K562 (cell line): ENCODE results near the gene ALCAM. TPM values are rescaled to one million over a fixed set of nuclear protein-coding genes. Genes with fewer than 3 reads are reported as not detected.

Experiments used
- ATAC-seq: fragments of 200-7000 bp; cut with Tn5 transposase; 3 replicates; pipeline ENCODE4 v1.9.1; 2020; ENCODE audit warnings: moderate library complexity
- BruUV-seq: library from RNA; stranded (reverse); fragments of 400-500 nt; replicated peaks from 2 replicates; lab custom pipeline; 2021; lab: Mats Ljungman, UMichigan
- CTCF ChIA-PET: fragments of 300-600 bp; formaldehyde crosslinking; extraction: SDS; loops from one replicate; lab custom pipeline; 2021; ENCODE audit warnings: low intra/inter-chr PET ratio; lab: Yijun Ruan, JAX
- POLR2A ChIA-PET: fragments of 300-600, 350-650 bp; sonication (Branson Sonifier 250); formaldehyde crosslinking; extraction: SDS; loops from one replicate; lab custom pipeline; 2021; ENCODE audit warnings: antibody characterized with exemption, inconsistent platforms; lab: Yijun Ruan, JAX
- DNase-seq, 4 experiments: peaks; one replicate each; pipeline versions ENCODE4 v3.0.0 to v3.0.0-alpha.2; 2011 to 2018; ENCODE audit warnings: low spot score in 3 of 4, mixed read lengths in 3 of 4; ENCODE audit errors: extremely low read depth in 1 of 4
- FAIRE-seq: peaks from 2 replicates; lab custom pipeline; 2011; peaks lifted over from hg19 to GRCh38; lab: Jason Lieb, UNC
- H2AFZ ChIP-seq: 2 replicates; pipeline ENCODE4 v1.6.0; 2011; ENCODE audit warnings: low read depth, low read length, control low read depth, inconsistent platforms
- H3K27ac ChIP-seq: fragments of 200-600 bp; 3 replicates; pipeline ENCODE4 v1.8.0; 2011; ENCODE audit warnings: low read depth, mild to moderate bottlenecking, control low read depth, inconsistent platforms, low read length, moderate library complexity, mixed read lengths; ENCODE audit errors: extremely low read depth
- H3K27me3 ChIP-seq, 2 experiments: fragments of 300-600 bp in 1 of 2; 2 replicates in 1 of 2; 3 replicates in 1 of 2; pipeline versions ENCODE4 v1.6.0 to v1.8.0; 2011; ENCODE audit warnings: inconsistent platforms in 2 of 2, low read length in 2 of 2, mild to moderate bottlenecking in 1 of 2, mixed read lengths in 1 of 2, moderate library complexity in 1 of 2; ENCODE audit not compliant: control insufficient read depth in 2 of 2, insufficient read depth in 2 of 2
- H3K36me3 ChIP-seq: fragments of 300-600 bp; 3 replicates; pipeline ENCODE4 v1.8.0; 2011; ENCODE audit warnings: mild to moderate bottlenecking, low read length, inconsistent platforms; ENCODE audit not compliant: control insufficient read depth, insufficient read depth
- H3K4me1 ChIP-seq, 2 experiments: fragments of 200-600 bp in 1 of 2; replicated peaks in 1 of 2; 2 replicates in 1 of 2; 3 replicates in 1 of 2; pipeline versions ENCODE4 v1.5.1 to v1.8.0; 2011; ENCODE audit warnings: inconsistent platforms in 2 of 2, low read length in 2 of 2, mild to moderate bottlenecking in 1 of 2, mixed read lengths in 1 of 2, moderate library complexity in 1 of 2; ENCODE audit not compliant: control insufficient read depth in 2 of 2, insufficient read depth in 2 of 2
- H3K4me2 ChIP-seq: 2 replicates; pipeline ENCODE4 v1.6.1; 2011; ENCODE audit warnings: low read length, control low read depth, inconsistent platforms, mixed read lengths; ENCODE audit not compliant: insufficient read depth
- H3K4me3 ChIP-seq: fragments of 200-600 bp; sonication (generic), shearing (Covaris generic); 2 replicates; pipeline ENCODE4 v1.5.1; 2016; ENCODE audit warnings: control low read depth, inconsistent platforms
- H3K79me2 ChIP-seq: fragments of 200-600 bp; 3 replicates; pipeline ENCODE4 v1.8.0; 2011; ENCODE audit warnings: low read length, inconsistent platforms; ENCODE audit not compliant: control insufficient read depth, insufficient read depth
- H3K9ac ChIP-seq, 2 experiments: 2 replicates each; pipeline versions ENCODE4 v1.6.0 to v1.6.1; 2011; ENCODE audit warnings: low read depth in 2 of 2, low read length in 2 of 2, control low read depth in 1 of 2, inconsistent platforms in 1 of 2, mild to moderate bottlenecking in 1 of 2, mixed read lengths in 1 of 2; ENCODE audit not compliant: insufficient read depth in 1 of 2
- H3K9me1 ChIP-seq: one replicate; pipeline ENCODE4 v1.6.0; 2011; ENCODE audit warnings: inconsistent platforms, mild to moderate bottlenecking, low read length, moderate library complexity; ENCODE audit not compliant: control insufficient read depth, insufficient read depth
- H3K9me3 ChIP-seq: replicated peaks from 2 replicates; pipeline ENCODE4 v1.5.1; 2011; ENCODE audit warnings: low read depth, low read length, inconsistent platforms; ENCODE audit not compliant: control insufficient read depth, insufficient read depth
- H4K20me1 ChIP-seq: replicated peaks from 2 replicates; pipeline ENCODE4 v1.6.1; 2011; ENCODE audit warnings: low read length, inconsistent platforms, mixed read lengths; ENCODE audit not compliant: control insufficient read depth, insufficient read depth
- GTF2E2 ChIP-seq: fragments of 200-800 bp; sonication (Bioruptor generic); IDR thresholded peaks from 2 replicates; pipeline ENCODE4 v1.6.1; 2016; ENCODE audit warnings: missing genetic modification characterization, missing compliant biosample characterization
- SRSF9 ChIP-seq: fragments of 200-400 bp; formaldehyde crosslinking; IDR thresholded peaks from 2 replicates; pipeline ENCODE4 v1.6.1; 2017; ENCODE audit warnings: low read depth, low read length, borderline replicate concordance
- STAT5A ChIP-seq: IDR thresholded peaks from 2 replicates; pipeline ENCODE4 v1.6.1; 2012; ENCODE audit warnings: low read length, inconsistent platforms, borderline replicate concordance
- TCF7L2 ChIP-seq: fragments of 150-350 bp; IDR thresholded peaks from 2 replicates; pipeline ENCODE4 v1.6.1; 2016; ENCODE audit warnings: low read depth, mild to moderate bottlenecking, low read length, moderate library complexity
- ZNF24 ChIP-seq: fragments of 450-650 bp; IDR thresholded peaks from 2 replicates; pipeline ENCODE4 v1.6.1; 2016
- WGBS: fragments of 100-300 bp; shearing (Covaris generic); methylation state at CpG from one replicate; pipeline ENCODE4 v1.1.6; 2016; ENCODE audit warnings: low coverage, mixed read lengths; ENCODE audit not compliant: insufficient coverage; ENCODE audit errors: missing lambda C conversion rate; 5-methylcytosine and 5-hydroxymethylcytosine counted together
- in situ Hi-C: fragments of 300-500 bp; cut with MboI; formaldehyde crosslinking; loops from 4 replicates; pipeline ENCODE4 v1.15.0; 2018; ENCODE audit warnings: inconsistent platforms, mixed read lengths
- intact Hi-C: fragments of 100-400 bp; cut with micrococcal nuclease; formaldehyde crosslinking; loops from 2 replicates; pipeline ENCODE4 v1.14.2; 2022
- polyA plus RNA-seq, 8 experiments: library from polyadenylated mRNA; depleted of rRNA in 4 of 8; stranded (reverse) in 5 of 8; unstranded in 3 of 8; fragments of >200 nt; fragmentation: Nextera tagmentation in 2 of 8; fragmentation: Illumina TruSeq in 1 of 8; extraction: Ambion mirVana in 2 of 8; extraction: Trizol in 1 of 8; gene quantifications; 2 replicates each; pipeline versions ENCODE4 v1.2.1 to v1.2.3, GENCODE V29; 2011 to 2014; ENCODE audit warnings: inconsistent platforms in 1 of 8, missing spikeins in 1 of 8
- total RNA-seq, 7 experiments: library from RNA; depleted of rRNA in 6 of 7; stranded (reverse); fragments of >200 nt in 6 of 7; fragmentation: Illumina TruSeq in 2 of 7; extraction: Trizol in 2 of 7; gene quantifications; 2 replicates each; pipeline versions ENCODE4 v1.2.1 to v1.2.3, GENCODE V29; 2011 to 2021; ENCODE audit warnings: low replicate concordance in 1 of 7
- TF ChIP-seq, protein P1 (sequence below): fragments of 450-650 bp; IDR thresholded peaks from 2 replicates; pipeline ENCODE4 v1.6.1; 2018; ENCODE audit not compliant: partially characterized antibody
- TF ChIP-seq, protein P2 (sequence below): fragments of 200-800 bp; sonication (Bioruptor generic); IDR thresholded peaks from 2 replicates; pipeline ENCODE4 v1.6.1; 2017; ENCODE audit warnings: missing genetic modification characterization, missing compliant biosample characterization
- TF ChIP-seq, protein P3 (sequence below), 2 experiments: IDR thresholded peaks in 1 of 2; conservative IDR thresholded peaks in 1 of 2; 2 replicates each; pipeline ENCODE4 v1.6.1; 2016; ENCODE audit warnings: low read depth in 2 of 2, mild to moderate bottlenecking in 1 of 2, missing compliant biosample characterization in 1 of 2, missing genetic modification characterization in 1 of 2, moderate library complexity in 1 of 2
- TF ChIP-seq, protein P4 (sequence below): fragments of 250-450 bp; sonication (Bioruptor Pico); IDR thresholded peaks from 2 replicates; pipeline ENCODE4 v1.8.0; 2021; ENCODE audit warnings: mild to moderate bottlenecking, moderate library complexity
- TF ChIP-seq, protein P5 (sequence below), 2 experiments: fragments of 450-650 bp in 1 of 2; sonication (generic) in 1 of 2; formaldehyde crosslinking; conservative IDR thresholded peaks; 2 replicates each; pipeline versions ENCODE4 v1.4.0 to v1.8.1; 2020 to 2022; ENCODE audit warnings: mild to moderate bottlenecking in 1 of 2, missing genetic modification reagents in 1 of 2

ALCAM gene
- total and polyA plus RNA-seq, 9 of the 15 experiments (the other 6 are each of a cell fraction or from before 2014, with no cell fraction given), result 0.03 to 0.98 (median 0.14) TPM; not detected in 1

DNA sequence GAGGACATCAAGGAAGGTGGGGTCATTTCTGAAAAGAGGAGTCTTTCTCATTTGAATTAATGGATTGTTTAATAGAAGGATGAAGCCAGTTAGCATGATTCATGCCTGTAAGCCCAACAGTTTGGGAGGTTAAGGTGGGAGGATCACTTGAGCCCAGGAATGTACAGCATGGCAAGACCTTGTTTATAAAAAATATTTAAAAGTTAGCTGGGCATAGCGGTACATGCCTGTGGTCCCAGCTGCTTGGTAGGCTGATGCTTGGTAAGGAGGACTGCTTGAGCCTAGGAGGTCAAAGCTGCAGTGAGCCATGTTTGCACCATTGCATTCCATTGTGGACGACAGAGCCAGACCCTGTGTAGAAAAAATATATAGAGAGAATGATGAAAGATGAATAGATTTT is 165.5 kb downstream of the ALCAM start (continued):
- TF ChIP-seq, protein P1, sequence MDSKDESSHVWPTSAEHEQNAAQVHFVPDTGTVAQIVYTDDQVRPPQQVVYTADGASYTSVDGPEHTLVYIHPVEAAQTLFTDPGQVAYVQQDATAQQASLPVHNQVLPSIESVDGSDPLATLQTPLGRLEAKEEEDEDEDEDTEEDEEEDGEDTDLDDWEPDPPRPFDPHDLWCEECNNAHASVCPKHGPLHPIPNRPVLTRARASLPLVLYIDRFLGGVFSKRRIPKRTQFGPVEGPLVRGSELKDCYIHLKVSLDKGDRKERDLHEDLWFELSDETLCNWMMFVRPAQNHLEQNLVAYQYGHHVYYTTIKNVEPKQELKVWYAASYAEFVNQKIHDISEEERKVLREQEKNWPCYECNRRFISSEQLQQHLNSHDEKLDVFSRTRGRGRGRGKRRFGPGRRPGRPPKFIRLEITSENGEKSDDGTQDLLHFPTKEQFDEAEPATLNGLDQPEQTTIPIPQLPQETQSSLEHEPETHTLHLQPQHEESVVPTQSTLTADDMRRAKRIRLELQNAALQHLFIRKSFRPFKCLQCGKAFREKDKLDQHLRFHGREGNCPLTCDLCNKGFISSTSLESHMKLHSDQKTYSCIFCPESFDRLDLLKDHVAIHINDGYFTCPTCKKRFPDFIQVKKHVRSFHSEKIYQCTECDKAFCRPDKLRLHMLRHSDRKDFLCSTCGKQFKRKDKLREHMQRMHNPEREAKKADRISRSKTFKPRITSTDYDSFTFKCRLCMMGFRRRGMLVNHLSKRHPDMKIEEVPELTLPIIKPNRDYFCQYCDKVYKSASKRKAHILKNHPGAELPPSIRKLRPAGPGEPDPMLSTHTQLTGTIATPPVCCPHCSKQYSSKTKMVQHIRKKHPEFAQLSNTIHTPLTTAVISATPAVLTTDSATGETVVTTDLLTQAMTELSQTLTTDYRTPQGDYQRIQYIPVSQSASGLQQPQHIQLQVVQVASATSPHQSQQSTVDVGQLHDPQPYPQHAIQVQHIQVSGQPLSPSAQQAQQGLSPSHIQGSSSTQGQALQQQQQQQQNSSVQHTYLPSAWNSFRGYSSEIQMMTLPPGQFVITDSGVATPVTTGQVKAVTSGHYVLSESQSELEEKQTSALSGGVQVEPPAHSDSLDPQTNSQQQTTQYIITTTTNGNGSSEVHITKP, result no peak
- TF ChIP-seq ZNF24, result no peak

DNA sequence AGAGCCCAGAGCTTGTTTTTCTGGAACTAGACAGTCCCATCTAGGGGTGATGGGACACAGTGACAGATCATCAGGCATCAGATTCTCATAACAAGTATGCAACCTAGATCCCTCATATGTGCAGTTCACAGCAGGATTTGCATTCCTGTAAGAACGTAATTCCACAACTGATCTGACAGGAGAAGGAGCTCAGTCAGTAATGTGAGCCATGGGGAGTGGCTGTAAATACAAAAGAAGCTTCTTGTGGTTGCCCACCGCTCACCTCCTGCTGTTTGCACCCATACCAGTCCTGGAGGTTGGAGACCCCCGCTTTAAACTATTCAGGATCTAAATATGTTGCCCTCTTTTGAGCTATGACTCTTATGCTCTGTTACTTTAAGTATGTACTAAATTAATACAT is 167.3 kb downstream of the ALCAM start:
- H3K4me1 ChIP-seq, result no peaks in the 10 kb centered on the region
- H3K4me2 ChIP-seq, result no peak overlapping the region
- H3K36me3 ChIP-seq, result no peaks in the 10 kb centered on the region
- 0% methylated on average over 3 of the region's 3 CpGs for WGBS
- H2AFZ ChIP-seq, result no peak overlapping the region
- POLR2A ChIA-PET, result no interaction called here
- no peak overlapping the region for H3K9ac ChIP-seq
- ATAC-seq, result no peak
- intact Hi-C loops (no loop called here), in situ Hi-C loops (no loop called here)
- H3K4me3 ChIP-seq, result no peak overlapping the region
- DNase-seq, result no peak
- H3K9me1 ChIP-seq, result no peaks in the 10 kb centered on the region
- CTCF ChIA-PET, result no interaction called here
- H3K27me3 ChIP-seq, result no peaks in the 10 kb centered on the region
- H4K20me1 ChIP-seq, result no peaks in the 10 kb centered on the region
- H3K27ac ChIP-seq, result no peak overlapping the region
- no peaks in the 10 kb centered on the region for H3K79me2 ChIP-seq
- no TSS peak for BruUV-seq
- H3K9me3 ChIP-seq, result no peaks in the 10 kb centered on the region
- FAIRE-seq, result no peak
- TF ChIP-seq SRSF9 (no peak), STAT5A (no peak), GTF2E2 (tag) (no peak), TCF7L2 (no peak)
- TF ChIP-seq, protein P2, sequence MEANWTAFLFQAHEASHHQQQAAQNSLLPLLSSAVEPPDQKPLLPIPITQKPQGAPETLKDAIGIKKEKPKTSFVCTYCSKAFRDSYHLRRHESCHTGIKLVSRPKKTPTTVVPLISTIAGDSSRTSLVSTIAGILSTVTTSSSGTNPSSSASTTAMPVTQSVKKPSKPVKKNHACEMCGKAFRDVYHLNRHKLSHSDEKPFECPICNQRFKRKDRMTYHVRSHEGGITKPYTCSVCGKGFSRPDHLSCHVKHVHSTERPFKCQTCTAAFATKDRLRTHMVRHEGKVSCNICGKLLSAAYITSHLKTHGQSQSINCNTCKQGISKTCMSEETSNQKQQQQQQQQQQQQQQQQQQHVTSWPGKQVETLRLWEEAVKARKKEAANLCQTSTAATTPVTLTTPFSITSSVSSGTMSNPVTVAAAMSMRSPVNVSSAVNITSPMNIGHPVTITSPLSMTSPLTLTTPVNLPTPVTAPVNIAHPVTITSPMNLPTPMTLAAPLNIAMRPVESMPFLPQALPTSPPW (CRISPR knock-in tag), result no peak
- TF ChIP-seq, protein P3, sequence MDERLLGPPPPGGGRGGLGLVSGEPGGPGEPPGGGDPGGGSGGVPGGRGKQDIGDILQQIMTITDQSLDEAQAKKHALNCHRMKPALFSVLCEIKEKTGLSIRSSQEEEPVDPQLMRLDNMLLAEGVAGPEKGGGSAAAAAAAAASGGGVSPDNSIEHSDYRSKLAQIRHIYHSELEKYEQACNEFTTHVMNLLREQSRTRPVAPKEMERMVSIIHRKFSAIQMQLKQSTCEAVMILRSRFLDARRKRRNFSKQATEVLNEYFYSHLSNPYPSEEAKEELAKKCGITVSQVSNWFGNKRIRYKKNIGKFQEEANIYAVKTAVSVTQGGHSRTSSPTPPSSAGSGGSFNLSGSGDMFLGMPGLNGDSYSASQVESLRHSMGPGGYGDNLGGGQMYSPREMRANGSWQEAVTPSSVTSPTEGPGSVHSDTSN (CRISPR knock-in tag; IDR thresholded peaks at IDR 0.05; ENCODE audit: low read depth), result no peak
- TF ChIP-seq, protein P3 (tag; conservative IDR thresholded peaks at IDR 0.05; ENCODE audit: low read depth), result no peak
- TF ChIP-seq, protein P4, sequence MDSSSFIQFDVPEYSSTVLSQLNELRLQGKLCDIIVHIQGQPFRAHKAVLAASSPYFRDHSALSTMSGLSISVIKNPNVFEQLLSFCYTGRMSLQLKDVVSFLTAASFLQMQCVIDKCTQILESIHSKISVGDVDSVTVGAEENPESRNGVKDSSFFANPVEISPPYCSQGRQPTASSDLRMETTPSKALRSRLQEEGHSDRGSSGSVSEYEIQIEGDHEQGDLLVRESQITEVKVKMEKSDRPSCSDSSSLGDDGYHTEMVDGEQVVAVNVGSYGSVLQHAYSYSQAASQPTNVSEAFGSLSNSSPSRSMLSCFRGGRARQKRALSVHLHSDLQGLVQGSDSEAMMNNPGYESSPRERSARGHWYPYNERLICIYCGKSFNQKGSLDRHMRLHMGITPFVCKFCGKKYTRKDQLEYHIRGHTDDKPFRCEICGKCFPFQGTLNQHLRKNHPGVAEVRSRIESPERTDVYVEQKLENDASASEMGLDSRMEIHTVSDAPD (CRISPR knock-in tag), result no peak
- TF ChIP-seq, protein P5, sequence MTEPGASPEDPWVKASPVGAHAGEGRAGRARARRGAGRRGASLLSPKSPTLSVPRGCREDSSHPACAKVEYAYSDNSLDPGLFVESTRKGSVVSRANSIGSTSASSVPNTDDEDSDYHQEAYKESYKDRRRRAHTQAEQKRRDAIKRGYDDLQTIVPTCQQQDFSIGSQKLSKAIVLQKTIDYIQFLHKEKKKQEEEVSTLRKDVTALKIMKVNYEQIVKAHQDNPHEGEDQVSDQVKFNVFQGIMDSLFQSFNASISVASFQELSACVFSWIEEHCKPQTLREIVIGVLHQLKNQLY (CRISPR knock-in tag; conservative IDR thresholded peaks at IDR 0.05), result no peak
